Tibial nerve (tissue), 4 donors: ENCODE results near the gene PGGHG. TPM values are rescaled to one million over a fixed set of nuclear protein-coding genes. Genes with fewer than 3 reads are reported as not detected.

Experiments
- DNase-seq, 2 donors: peaks; one replicate each; pipeline ENCODE4 v3.0.0-alpha.2; 2019; ENCODE audit warnings: low spot score in 2 of 2
- H3K27ac ChIP-seq, 4 donors: fragments of 200-600 bp; sonication (generic) in 3 of 4; one replicate each; pipeline ENCODE4 v1.5.1; 2017 to 2019; ENCODE audit warnings: mild to moderate bottlenecking in 1 of 4
- H3K27me3 ChIP-seq, 2 donors: fragments of 200-600 bp; sonication (generic) in 1 of 2; one replicate each; pipeline versions ENCODE4 v1.5.1 to v1.6.0; 2017 to 2019
- H3K36me3 ChIP-seq, 3 donors: fragments of 200-600 bp; sonication (generic); one replicate each; pipeline ENCODE4 v1.5.1; 2018 to 2019
- H3K4me1 ChIP-seq, 4 donors: fragments of 200-600 bp; sonication (generic) in 3 of 4; one replicate each; pipeline ENCODE4 v1.5.1; 2017 to 2019
- H3K4me3 ChIP-seq, 4 donors: fragments of 200-600 bp; sonication (generic) in 3 of 4; one replicate each; pipeline ENCODE4 v1.5.1; 2017 to 2019; ENCODE audit warnings: mild to moderate bottlenecking in 1 of 4, moderate library complexity in 1 of 4
- H3K9me3 ChIP-seq, 4 donors: fragments of 200-600 bp; sonication (generic) in 3 of 4; one replicate each; pipeline ENCODE4 v1.5.1; 2017 to 2019
- EP300 ChIP-seq, 2 donors: sonication (generic); formaldehyde crosslinking; IDR thresholded peaks; one replicate each; pipeline ENCODE4 v1.6.1; 2017; ENCODE audit warnings: antibody characterized with exemption in 2 of 2, mild to moderate bottlenecking in 1 of 2
- POLR2A ChIP-seq, 2 donors: fragments of 450-650 bp; IDR thresholded peaks; one replicate each; pipeline ENCODE4 v1.6.1; 2017; ENCODE audit warnings: antibody characterized with exemption in 2 of 2, mild to moderate bottlenecking in 2 of 2, moderate library complexity in 2 of 2
- WGBS, 2 donors: methylation state at CpG; one replicate each; pipeline ENCODE4 v1.1.5; 2018; 5-methylcytosine and 5-hydroxymethylcytosine counted together
- total RNA-seq, 4 donors: library from RNA; depleted of rRNA; stranded (reverse); fragments of >200 nt; gene quantifications; one replicate each; pipeline ENCODE4 v1.1.0, GENCODE V29; 2016
- TF ChIP-seq, protein P1 (sequence below), 5 experiments: fragments of 200-600 bp in 3 of 5; fragments of 450-650 bp in 2 of 5; sonication (generic) in 3 of 5; IDR thresholded peaks; one replicate each; pipeline ENCODE4 v1.5.1; 2016 to 2019; ENCODE audit warnings: antibody characterized with exemption in 5 of 5, mild to moderate bottlenecking in 3 of 5, moderate library complexity in 2 of 5

Gene PGGHG
- total RNA-seq, 4 donors from 2014 or later: 43.7 to 166 (median 55.6) TPM

DNA sequence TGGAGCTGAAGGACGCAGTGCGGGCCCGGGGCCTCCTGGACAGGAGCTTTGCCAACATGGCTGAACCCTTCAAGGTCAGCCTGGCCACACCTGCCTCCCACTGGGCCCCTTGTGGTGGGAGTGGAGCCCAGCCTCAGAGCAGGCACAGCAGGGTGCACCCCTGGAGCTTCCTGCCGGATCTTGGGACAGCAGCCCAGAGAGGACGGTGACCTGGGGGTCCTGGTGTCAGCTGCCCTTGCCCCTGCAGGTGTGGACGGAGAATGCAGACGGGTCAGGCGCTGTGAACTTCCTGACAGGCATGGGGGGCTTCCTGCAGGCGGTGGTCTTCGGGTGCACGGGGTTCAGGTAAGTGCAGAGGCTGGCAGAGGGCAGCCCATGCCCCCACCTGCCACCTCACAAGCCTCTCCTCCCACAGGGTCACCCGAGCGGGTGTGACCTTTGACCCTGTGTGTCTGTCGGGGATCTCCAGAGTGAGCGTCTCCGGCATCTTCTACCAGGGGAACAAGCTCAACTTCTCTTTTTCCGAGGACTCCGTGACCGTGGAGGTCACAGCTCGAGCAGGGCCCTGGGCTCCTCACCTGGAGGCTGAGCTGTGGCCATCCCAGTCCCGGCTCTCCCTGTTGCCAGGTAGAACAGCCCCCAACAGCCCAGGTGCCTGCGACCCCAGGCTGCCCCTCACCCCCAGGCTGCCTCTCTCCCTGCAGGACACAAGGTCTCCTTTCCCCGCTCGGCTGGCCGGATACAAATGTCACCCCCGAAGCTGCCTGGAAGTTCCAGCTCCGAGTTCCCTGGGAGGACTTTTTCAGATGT, 5.1 kb downstream of the PGGHG start:
- 78 to 83% methylated on average over 16 to 27 of the region's 27 CpGs for WGBS, 2 donors
- Histone ChIP-seq H3K27me3 (peaks cover 0 to 5% of the 10 kb centered on the region in 2 donors), H3K36me3 (peaks cover 0 to 49% (median 0%) of the 10 kb centered on the region in 3 donors), H3K9me3 (no peaks in the 10 kb centered on the region), H3K4me1 (peaks cover 0 to 37% (median 14%) of the 10 kb centered on the region in 4 donors), H3K4me3 (no peak overlapping the region), H3K27ac (no peak overlapping the region)
- DNase-seq: no peak
- TF ChIP-seq, protein P1, sequence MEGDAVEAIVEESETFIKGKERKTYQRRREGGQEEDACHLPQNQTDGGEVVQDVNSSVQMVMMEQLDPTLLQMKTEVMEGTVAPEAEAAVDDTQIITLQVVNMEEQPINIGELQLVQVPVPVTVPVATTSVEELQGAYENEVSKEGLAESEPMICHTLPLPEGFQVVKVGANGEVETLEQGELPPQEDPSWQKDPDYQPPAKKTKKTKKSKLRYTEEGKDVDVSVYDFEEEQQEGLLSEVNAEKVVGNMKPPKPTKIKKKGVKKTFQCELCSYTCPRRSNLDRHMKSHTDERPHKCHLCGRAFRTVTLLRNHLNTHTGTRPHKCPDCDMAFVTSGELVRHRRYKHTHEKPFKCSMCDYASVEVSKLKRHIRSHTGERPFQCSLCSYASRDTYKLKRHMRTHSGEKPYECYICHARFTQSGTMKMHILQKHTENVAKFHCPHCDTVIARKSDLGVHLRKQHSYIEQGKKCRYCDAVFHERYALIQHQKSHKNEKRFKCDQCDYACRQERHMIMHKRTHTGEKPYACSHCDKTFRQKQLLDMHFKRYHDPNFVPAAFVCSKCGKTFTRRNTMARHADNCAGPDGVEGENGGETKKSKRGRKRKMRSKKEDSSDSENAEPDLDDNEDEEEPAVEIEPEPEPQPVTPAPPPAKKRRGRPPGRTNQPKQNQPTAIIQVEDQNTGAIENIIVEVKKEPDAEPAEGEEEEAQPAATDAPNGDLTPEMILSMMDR (IDR thresholded peaks at IDR 0.05): no peak
- no peak for TF ChIP-seq EP300 (IDR thresholded peaks at IDR 0.05)
- TF ChIP-seq POLR2A (IDR thresholded peaks at IDR 0.05): no peak

DNA sequence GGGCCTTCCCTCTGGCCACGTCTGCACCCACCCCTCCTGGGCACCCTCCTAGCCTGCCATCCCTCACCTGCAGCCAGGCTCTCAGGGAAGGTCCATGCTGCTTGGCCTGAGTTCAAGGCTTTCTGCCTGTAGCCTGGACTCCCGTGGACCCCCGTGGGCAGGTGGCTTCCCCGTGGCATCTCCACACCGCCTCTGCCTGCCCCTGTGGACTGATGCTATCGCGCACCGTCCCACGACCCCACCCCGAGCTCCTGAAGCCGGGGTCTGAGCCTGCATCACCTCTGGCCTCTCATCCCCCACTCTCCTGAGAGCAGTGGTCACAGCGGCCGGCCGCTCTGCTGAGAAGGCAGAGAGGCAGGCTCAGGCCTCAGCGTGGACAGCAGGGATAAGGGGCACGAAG, 5.9 kb downstream of the PGGHG start:
- Histone ChIP-seq H3K36me3 (peaks cover 0 to 49% (median 0%) of the 10 kb centered on the region in 3 donors), H3K27me3 (peaks cover 0 to 13% of the 10 kb centered on the region in 2 donors), H3K4me1 (peaks cover 0 to 37% (median 9%) of the 10 kb centered on the region in 4 donors), H3K4me3 (no peak overlapping the region), H3K9me3 (no peaks in the 10 kb centered on the region), H3K27ac (no peak overlapping the region)
- DNase-seq: no peak
- no peak for TF ChIP-seq EP300 (IDR thresholded peaks at IDR 0.05)
- TF ChIP-seq, protein P1 (IDR thresholded peaks at IDR 0.05): no peak
- TF ChIP-seq POLR2A (IDR thresholded peaks at IDR 0.05): no peak
- WGBS, 2 donors: 89 to 91% methylated on average over 16 of the region's 16 CpGs

DNA sequence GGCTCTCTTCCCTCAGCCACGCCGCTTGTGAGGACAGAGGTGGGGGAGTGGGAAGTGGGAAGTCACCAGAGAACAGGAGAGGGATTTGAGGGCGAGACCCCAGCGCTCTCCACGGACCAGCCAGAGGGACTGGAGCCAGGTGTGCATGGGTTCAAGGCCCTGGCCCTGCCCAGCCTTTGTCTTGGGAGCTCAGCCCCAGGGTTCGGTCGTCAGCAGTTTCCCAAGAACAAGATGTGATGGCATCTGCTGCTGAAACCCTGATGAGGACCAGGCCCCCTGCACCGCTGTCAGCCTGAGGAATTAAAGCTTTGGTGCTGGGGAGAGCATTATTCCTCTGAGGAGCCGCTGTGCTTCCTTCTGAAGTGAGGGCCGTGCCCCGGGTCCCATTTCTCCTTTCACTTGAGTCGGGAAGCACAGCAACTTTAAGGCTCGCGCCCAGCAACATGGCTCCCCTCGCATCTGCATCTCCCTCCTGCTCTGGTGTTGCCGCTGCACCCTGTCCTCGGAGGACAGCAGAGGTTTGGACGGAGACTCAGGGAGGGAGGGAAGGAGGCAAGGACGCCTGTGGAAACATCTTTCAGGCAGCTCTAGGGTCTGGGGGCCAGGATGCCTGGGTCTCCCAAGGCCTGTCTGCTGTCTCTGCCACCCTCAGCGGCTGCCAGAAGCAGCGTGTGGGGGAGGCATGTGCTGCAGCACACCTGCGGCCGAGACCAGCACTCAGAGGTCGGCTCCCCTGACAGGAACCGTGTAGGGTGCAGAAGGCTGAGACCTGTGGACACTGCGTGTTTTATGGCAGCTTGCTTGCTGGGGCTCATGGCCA, 6.6 kb downstream of the PGGHG start:
- Histone ChIP-seq H3K27ac (no peak overlapping the region), H3K36me3 (peaks cover 0 to 49% (median 0%) of the 10 kb centered on the region in 3 donors), H3K27me3 (peaks cover 0 to 20% of the 10 kb centered on the region in 2 donors), H3K4me3 (no peak overlapping the region), H3K9me3 (no peaks in the 10 kb centered on the region), H3K4me1 (peaks cover 0 to 40% (median 6%) of the 10 kb centered on the region in 4 donors)
- 75 to 84% methylated on average over 26 of the region's 26 CpGs for WGBS, 2 donors
- TF ChIP-seq, protein P1 (IDR thresholded peaks at IDR 0.05): no peak
- TF ChIP-seq POLR2A (IDR thresholded peaks at IDR 0.05): no peak
- TF ChIP-seq EP300 (IDR thresholded peaks at IDR 0.05): no peak
- DNase-seq: no peak

DNA sequence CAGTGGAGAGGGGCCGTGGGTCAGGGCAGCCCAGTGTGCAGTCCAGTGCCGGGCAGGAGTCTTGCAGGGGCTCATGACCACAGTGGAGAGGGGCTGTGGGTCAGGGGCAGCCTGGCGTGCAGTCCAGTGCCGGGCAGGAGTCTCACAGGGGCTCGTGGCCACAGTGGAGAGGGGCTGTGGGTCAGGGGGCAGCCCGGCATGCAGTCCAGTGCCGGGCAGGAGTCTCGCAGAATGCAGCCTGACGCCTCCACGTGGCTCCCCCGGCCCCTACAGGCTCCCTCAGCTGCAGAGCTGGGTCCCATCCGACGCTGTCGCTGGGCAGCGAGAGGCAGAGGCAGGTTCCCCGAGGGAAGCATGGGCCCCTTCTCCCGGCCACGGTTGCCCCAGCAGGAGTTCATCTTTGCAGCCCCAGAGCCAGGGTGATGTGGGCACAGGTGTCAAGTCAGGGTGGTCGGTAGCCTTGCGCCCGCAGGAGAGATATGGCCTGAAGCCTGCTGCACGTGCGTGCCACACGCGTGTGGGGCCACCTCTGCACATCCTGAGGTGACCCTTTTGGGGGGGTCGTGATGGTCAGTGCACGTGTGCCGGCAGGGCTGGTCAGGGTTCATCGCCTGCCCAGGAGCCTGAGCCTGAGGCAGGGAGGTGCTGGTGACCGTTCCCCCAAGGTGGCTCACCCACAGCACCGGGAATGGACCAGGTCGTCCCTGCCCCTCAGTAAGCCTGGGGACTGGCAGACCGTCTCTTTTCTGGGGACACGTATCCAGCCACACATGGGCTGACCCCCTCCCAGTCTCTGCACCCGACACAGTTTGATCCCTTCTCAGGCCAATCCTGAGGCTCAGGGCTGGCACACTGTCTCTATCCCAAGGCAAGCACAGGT, 7.5 kb downstream of the PGGHG start:
- no peaks in the 10 kb centered on the region for H3K9me3 ChIP-seq
- H3K4me1 ChIP-seq: peaks cover 0 to 40% (median 6%) of the 10 kb centered on the region in 4 donors
- no peak overlapping the region for H3K4me3 ChIP-seq
- H3K36me3 ChIP-seq: peaks cover 0 to 47% (median 0%) of the 10 kb centered on the region in 3 donors
- H3K27me3 ChIP-seq: peaks cover 0 to 24% of the 10 kb centered on the region in 2 donors
- TF ChIP-seq POLR2A (IDR thresholded peaks at IDR 0.05): no peak
- TF ChIP-seq, protein P1 (IDR thresholded peaks at IDR 0.05): no peak
- no peak for TF ChIP-seq EP300 (IDR thresholded peaks at IDR 0.05)
- DNase-seq: no peak
- peak overlapping the region in 3 of 4 donors; percentile 73 to 83 (median 76) for H3K27ac ChIP-seq
- WGBS, 2 donors: 60 to 76% methylated on average over 22 to 31 of the region's 35 CpGs
